ENCODE results near the gene NSG1.

GRCh38 chr4:4418676-4419390 lies 31.9 kb downstream of the NSG1 start:
- TF ChIP-seq, protein P1, sequence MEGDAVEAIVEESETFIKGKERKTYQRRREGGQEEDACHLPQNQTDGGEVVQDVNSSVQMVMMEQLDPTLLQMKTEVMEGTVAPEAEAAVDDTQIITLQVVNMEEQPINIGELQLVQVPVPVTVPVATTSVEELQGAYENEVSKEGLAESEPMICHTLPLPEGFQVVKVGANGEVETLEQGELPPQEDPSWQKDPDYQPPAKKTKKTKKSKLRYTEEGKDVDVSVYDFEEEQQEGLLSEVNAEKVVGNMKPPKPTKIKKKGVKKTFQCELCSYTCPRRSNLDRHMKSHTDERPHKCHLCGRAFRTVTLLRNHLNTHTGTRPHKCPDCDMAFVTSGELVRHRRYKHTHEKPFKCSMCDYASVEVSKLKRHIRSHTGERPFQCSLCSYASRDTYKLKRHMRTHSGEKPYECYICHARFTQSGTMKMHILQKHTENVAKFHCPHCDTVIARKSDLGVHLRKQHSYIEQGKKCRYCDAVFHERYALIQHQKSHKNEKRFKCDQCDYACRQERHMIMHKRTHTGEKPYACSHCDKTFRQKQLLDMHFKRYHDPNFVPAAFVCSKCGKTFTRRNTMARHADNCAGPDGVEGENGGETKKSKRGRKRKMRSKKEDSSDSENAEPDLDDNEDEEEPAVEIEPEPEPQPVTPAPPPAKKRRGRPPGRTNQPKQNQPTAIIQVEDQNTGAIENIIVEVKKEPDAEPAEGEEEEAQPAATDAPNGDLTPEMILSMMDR (IDR thresholded peaks at IDR 0.05) = no peak
- no peak for TF ChIP-seq EP300 (IDR thresholded peaks at IDR 0.05)
- TF ChIP-seq POLR2A (IDR thresholded peaks at IDR 0.05) = no peak
